Cardiac muscle cell (in vitro differentiated cells and primary cell): Measurements from ENCODE around the gene TWSG1. TPM values are rescaled to one million over a fixed set of nuclear protein-coding genes. Genes with fewer than 3 reads are reported as not detected.
"Not testable (repeated sequence)": the region's sequence is repeated elsewhere in the genome, so short reads cannot be mapped to it uniquely, and the experiment has no call there.

Experiments
- DNase-seq, 2 donors: peaks; one replicate each; pipeline versions ENCODE4 v3.0.0 to v3.0.0-alpha.2; 2010 to 2017; ENCODE audit warnings: low read depth in 1 of 2, low spot score in 1 of 2
- H3K27ac ChIP-seq: fragments of 200-600 bp; sonication (generic); 2 replicates; pipeline ENCODE4 v1.5.1; 2016
- H3K27me3 ChIP-seq: fragments of 200-600 bp; sonication (generic); 2 replicates; pipeline ENCODE4 v1.6.0; 2016; ENCODE audit warnings: control low read depth
- H3K36me3 ChIP-seq: fragments of 200-600 bp; sonication (generic); 2 replicates; pipeline ENCODE4 v1.5.1; 2016; ENCODE audit warnings: control low read depth
- H3K4me1 ChIP-seq: fragments of 200-600 bp; sonication (generic); 2 replicates; pipeline ENCODE4 v1.8.1; 2017; ENCODE audit warnings: low read depth, mild to moderate bottlenecking, mixed run types
- H3K4me3 ChIP-seq: fragments of 200-600 bp; sonication (generic); 2 replicates; pipeline ENCODE4 v1.5.1; 2016; ENCODE audit warnings: mild to moderate bottlenecking
- H3K9me3 ChIP-seq: fragments of 200-600 bp; sonication (generic); 2 replicates; pipeline ENCODE4 v1.5.1; 2017; ENCODE audit warnings: low read depth, mild to moderate bottlenecking, control low read depth
- polyA plus RNA-seq: library from polyadenylated mRNA; unstranded; fragments of >200 nt; fragmentation: Nextera tagmentation; extraction: Ambion mirVana; gene quantifications from 2 replicates; pipeline ENCODE4 v1.2.1, GENCODE V29; 2016
- total RNA-seq: library from RNA; depleted of rRNA; stranded (reverse); fragments of >200 nt; gene quantifications from 2 replicates; pipeline ENCODE4 v1.2.3, GENCODE V29; 2016
- TF ChIP-seq, protein P1 (sequence below): IDR thresholded peaks from 2 replicates; pipeline ENCODE4 v1.5.1; 2012; ENCODE audit warnings: low read depth, mild to moderate bottlenecking, low read length

TWSG1 gene
- total and polyA plus RNA-seq, 2 experiments from 2014 or later, result 20.9 to 21.2 TPM

GRCh38 chr18:9449600-9450414 lies 115.2 kb downstream of the TWSG1 start:
- no peak overlapping the region for H3K27ac ChIP-seq
- no peaks in the 10 kb centered on the region for H3K9me3 ChIP-seq

DNA sequence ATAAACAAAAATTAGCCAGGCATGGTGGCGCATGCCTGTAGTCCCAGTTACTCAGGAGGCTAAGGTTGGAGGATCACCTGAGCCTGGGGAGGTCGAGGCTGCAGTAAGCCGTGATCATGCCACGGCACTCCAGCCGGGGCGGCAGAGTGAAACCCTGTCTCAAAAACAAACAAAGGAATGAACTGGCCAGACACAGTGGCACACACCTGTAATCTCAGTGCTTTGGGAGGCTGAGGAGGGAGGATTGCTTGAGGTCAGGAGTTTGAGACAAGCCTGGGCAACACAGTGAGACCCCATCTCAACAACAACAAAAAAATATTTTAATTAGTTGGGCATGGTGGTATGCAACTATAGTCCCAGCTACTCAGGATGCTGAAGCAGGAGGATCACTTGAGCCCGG lies 116.3 kb downstream of the TWSG1 start:
- H3K36me3 ChIP-seq, H3K27me3 ChIP-seq, H3K4me3 ChIP-seq, H3K27ac ChIP-seq, H3K9me3 ChIP-seq, H3K4me1 ChIP-seq, DNase-seq: not testable (repeated sequence)

More at GRCh38 chr18:9449600-9450414, 115.2 kb downstream of the TWSG1 start:
- Histone ChIP-seq H3K36me3 (no peaks in the 10 kb centered on the region), H3K4me3 (no peak overlapping the region), H3K27me3 (no peaks in the 10 kb centered on the region), H3K4me1 (no peaks in the 10 kb centered on the region)
- TF ChIP-seq, protein P1, sequence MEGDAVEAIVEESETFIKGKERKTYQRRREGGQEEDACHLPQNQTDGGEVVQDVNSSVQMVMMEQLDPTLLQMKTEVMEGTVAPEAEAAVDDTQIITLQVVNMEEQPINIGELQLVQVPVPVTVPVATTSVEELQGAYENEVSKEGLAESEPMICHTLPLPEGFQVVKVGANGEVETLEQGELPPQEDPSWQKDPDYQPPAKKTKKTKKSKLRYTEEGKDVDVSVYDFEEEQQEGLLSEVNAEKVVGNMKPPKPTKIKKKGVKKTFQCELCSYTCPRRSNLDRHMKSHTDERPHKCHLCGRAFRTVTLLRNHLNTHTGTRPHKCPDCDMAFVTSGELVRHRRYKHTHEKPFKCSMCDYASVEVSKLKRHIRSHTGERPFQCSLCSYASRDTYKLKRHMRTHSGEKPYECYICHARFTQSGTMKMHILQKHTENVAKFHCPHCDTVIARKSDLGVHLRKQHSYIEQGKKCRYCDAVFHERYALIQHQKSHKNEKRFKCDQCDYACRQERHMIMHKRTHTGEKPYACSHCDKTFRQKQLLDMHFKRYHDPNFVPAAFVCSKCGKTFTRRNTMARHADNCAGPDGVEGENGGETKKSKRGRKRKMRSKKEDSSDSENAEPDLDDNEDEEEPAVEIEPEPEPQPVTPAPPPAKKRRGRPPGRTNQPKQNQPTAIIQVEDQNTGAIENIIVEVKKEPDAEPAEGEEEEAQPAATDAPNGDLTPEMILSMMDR, result no peak
- peak in 1 of 2 donors; percentile 41 for DNase-seq

Other genes starting within 250 kb of the TWSG1 start
- gene NDUFV2, start 232.1 kb upstream of the TWSG1 start, total RNA-seq, result 111 and 178 TPM in 2 replicates
- 340 and 391 TPM in 2 replicates for gene NDUFV2, start 232.1 kb upstream of the TWSG1 start, polyA plus RNA-seq
- gene ANKRD12, start 198.0 kb upstream of the TWSG1 start, total RNA-seq, result 12.6 and 88.8 TPM in 2 replicates
- gene ANKRD12, start 198.0 kb upstream of the TWSG1 start, polyA plus RNA-seq, result 21.5 and 47.8 TPM in 2 replicates
- gene RALBP1, start 140.7 kb downstream of the TWSG1 start, total RNA-seq, result 52.1 and 68.0 TPM in 2 replicates
- gene RALBP1, start 140.7 kb downstream of the TWSG1 start, polyA plus RNA-seq, result 31.1 and 33.5 TPM in 2 replicates